Panc1 (cell line): ENCODE results near the gene CCL26. TPM values are rescaled to one million over a fixed set of nuclear protein-coding genes. Genes with fewer than 3 reads are reported as not detected.

ENCODE experiments used
- total RNA-seq: library from RNA; stranded (reverse); gene quantifications from one replicate; pipeline ENCODE4 v1.2.1, GENCODE V29; 2021; ENCODE audit not compliant: unreplicated experiment

The CCL26 gene
- total RNA-seq, 1 experiment from 2014 or later, result not detected

Other genes starting within 250 kb of the CCL26 start
- gene HIP1, start 33.3 kb downstream of the CCL26 start, total RNA-seq, result 43.3 TPM
- not detected for gene CCL24, start 41.6 kb upstream of the CCL26 start, total RNA-seq
- gene RHBDD2, start 106.8 kb upstream of the CCL26 start, total RNA-seq, result 79.3 TPM
- gene POR, start 142.9 kb upstream of the CCL26 start, total RNA-seq, result 168 TPM
- gene TMEM120A, start 222.4 kb upstream of the CCL26 start, total RNA-seq, result 71.0 TPM